Activated naive CD4-positive, alpha-beta T cell treated with anti-CD3 and anti-CD28 coated beads, Interleukin-2, amount 50 U/mL, for 16 hours (primary cell): ENCODE data around the gene AUP1.
"Not testable (repeated sequence)": the region's sequence is repeated elsewhere in the genome, so short reads cannot be mapped to it uniquely, and the experiment has no call there.

ENCODE experiments used
- DNase-seq: peaks from one replicate; pipeline ENCODE4 v3.0.0-alpha.2; 2020

AUP1 gene

GRCh38 chr2:74529357-74530238, at the start of gene AUP1, which contains the start of gene HTRA2:
TSS of gene AUP1 (minus strand) at chr2:74529706. CDS start at chr2:74529629, 77 bp downstream.
TSS of gene HTRA2 (plus strand) at chr2:74529933. CDS start at chr2:74530007, 74 bp downstream.
- DNase-seq = peak; percentile 89

GRCh38 chr2:74578408-74578807, 48.9 kb upstream of the AUP1 start:
- DNase-seq = no peak

GRCh38 chr2:74577448-74577847, 47.9 kb upstream of the AUP1 start:
- DNase-seq = no peak

- DNase-seq = no peak
These were observed 47.3 kb upstream of the AUP1 start for GRCh38 chr2:74576863-74577229.

GRCh38 chr2:74576211-74576862, 46.8 kb upstream of the AUP1 start:
- DNase-seq = no peak

GRCh38 chr2:74575320-74575719, 45.8 kb upstream of the AUP1 start:
- no peak for DNase-seq

- no peak for DNase-seq
These were observed 44.4 kb upstream of the AUP1 start for GRCh38 chr2:74573747-74574562.

GRCh38 chr2:74572178-74572925, 42.8 kb upstream of the AUP1 start:
- DNase-seq = no peak

GRCh38 chr2:74571058-74571457, 41.6 kb upstream of the AUP1 start:
- no peak for DNase-seq

GRCh38 chr2:74569686-74570085, 40.2 kb upstream of the AUP1 start:
- DNase-seq = no peak

GRCh38 chr2:74567881-74568280, 38.4 kb upstream of the AUP1 start:
- DNase-seq = no peak

- no peak for DNase-seq
These were observed 37.2 kb upstream of the AUP1 start for GRCh38 chr2:74566754-74567085.

GRCh38 chr2:74566076-74566753, 36.7 kb upstream of the AUP1 start:
- no peak for DNase-seq

- DNase-seq = no peak
These were observed 34.7 kb upstream of the AUP1 start for GRCh38 chr2:74564222-74564621.

GRCh38 chr2:74562126-74562775, 32.7 kb upstream of the AUP1 start:
- DNase-seq = no peak

GRCh38 chr2:74561022-74561421, 31.5 kb upstream of the AUP1 start:
- DNase-seq = not testable (repeated sequence)

GRCh38 chr2:74560591-74560990, 31.1 kb upstream of the AUP1 start:
- no peak for DNase-seq

- no peak for DNase-seq
These were observed 30.4 kb upstream of the AUP1 start for GRCh38 chr2:74559912-74560311.

GRCh38 chr2:74558284-74559230, 29.1 kb upstream of the AUP1 start:
- DNase-seq = no peak

GRCh38 chr2:74556831-74557370, 27.4 kb upstream of the AUP1 start:
- no peak for DNase-seq
